WI38 (cell line): ENCODE results near the gene MAF.

Experiments used
- H3K4me3 ChIP-seq: 2 replicates; pipeline ENCODE4 v1.5.1; 2011; ENCODE audit warnings: low read depth, mild to moderate bottlenecking, control low read depth, low read length
- TF ChIP-seq, protein P1 (sequence below): IDR thresholded peaks from 2 replicates; pipeline ENCODE4 v1.5.1; 2012; ENCODE audit warnings: low read depth, mild to moderate bottlenecking, control low read depth, low read length

MAF gene

DNA sequence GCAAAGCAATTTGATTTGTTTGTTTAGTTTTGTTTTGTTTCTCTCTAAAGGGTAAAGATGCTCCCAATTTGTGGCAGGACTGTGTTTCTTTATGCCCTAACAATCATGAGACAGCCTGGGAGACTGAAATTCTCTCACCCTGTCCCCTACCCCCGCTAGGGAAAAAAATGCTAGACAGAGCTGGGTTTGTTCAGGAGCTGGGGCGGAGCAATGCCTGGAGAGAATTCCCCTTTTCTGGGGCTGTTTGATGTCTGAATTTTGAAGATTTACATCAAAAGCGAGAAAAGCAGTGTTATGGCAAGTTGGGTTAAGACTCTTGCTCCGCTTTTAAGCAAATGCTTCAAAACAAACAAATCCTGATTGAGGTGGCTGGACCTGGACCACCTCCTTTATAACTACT lies 8.4 kb downstream of the MAF start:
- no peak overlapping the region for H3K4me3 ChIP-seq
- TF ChIP-seq, protein P1, sequence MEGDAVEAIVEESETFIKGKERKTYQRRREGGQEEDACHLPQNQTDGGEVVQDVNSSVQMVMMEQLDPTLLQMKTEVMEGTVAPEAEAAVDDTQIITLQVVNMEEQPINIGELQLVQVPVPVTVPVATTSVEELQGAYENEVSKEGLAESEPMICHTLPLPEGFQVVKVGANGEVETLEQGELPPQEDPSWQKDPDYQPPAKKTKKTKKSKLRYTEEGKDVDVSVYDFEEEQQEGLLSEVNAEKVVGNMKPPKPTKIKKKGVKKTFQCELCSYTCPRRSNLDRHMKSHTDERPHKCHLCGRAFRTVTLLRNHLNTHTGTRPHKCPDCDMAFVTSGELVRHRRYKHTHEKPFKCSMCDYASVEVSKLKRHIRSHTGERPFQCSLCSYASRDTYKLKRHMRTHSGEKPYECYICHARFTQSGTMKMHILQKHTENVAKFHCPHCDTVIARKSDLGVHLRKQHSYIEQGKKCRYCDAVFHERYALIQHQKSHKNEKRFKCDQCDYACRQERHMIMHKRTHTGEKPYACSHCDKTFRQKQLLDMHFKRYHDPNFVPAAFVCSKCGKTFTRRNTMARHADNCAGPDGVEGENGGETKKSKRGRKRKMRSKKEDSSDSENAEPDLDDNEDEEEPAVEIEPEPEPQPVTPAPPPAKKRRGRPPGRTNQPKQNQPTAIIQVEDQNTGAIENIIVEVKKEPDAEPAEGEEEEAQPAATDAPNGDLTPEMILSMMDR: no peak

DNA sequence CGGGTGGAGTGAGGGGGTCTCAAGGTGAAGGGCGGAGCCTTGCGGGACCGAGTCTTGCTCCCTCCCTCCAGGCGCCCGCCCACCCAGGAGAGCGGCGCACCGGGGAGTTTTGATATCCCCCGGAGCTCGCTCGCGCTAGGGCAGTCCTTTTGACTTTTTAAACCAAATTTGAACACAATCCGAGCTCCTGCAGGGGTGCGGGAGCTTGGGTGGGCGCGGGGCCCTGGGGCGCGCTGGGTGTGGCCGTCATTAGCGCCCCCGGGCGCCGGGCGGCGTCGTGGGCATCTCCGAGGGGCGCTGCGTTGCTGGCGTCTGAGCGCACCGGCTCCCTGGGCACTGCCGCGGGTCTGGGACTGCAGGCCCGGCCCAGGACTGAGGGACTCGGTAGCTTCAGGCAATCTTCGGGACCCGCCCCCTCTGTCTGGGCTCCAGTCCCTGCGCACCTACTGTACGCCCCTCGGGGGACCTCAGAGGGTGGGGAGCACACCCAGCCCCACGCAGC lies 10.9 kb downstream of the MAF start:
- TF ChIP-seq, protein P1: no peak
- H3K4me3 ChIP-seq: no peak overlapping the region

DNA sequence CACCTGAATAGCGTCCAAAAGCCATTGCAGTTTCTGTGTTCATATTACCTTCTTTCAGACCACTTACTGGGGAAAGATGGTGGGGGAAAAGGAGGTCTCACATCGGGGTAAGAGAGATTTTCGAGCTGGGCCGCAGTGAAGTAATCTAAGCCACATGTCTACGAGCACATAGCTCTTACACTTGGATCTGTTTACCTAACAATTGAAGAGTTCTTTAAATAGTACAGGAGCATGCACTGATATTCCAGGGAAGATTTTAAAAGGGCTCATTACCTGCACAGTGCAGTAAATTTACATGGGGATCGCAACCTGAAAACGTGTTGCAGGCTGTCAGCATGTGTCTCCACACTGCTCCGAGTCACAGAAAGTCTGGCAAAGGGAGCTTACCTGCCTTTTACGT lies 12.6 kb downstream of the MAF start:
- H3K4me3 ChIP-seq: no peak overlapping the region
- TF ChIP-seq, protein P1: no peak

DNA sequence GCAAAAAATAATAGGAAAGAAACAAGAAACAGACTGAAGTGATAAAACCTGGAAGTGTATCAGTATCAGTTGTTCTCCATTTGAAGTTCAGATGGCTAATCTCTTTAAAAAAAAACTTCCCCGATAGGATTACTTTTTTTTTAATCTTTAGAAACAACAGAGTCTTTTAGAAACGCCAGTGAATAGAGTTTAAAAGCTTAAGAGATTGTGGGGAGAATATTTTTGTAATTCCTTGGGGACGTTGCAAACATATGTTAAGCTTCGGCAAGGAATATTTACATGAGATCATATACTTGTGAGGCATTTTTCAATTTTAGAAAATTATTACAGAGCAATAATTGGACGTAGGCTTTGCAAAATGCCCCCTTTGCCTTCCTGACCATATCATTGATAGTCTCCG lies 13.2 kb downstream of the MAF start:
- TF ChIP-seq, protein P1: no peak
- H3K4me3 ChIP-seq: no peak overlapping the region

DNA sequence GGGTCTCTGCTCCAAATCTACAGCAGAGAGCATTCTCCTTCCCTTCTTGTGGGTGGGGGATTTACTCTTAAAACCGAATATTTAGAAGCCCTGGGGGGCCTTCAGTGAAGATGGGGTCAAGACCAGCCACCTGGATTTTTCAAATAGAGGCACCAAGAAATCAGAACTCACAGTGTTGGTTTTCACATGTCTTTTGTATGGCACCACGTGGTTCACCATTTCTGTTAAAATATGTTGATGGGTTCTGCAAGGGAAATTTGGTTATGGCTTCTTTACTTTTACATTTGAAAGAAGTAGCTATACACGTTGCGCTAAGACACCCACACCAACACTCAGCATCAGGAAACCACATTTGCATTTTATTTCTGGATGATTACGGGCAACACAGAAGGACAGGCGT lies 17.7 kb downstream of the MAF start:
- TF ChIP-seq, protein P1: no peak
- H3K4me3 ChIP-seq: no peak overlapping the region

DNA sequence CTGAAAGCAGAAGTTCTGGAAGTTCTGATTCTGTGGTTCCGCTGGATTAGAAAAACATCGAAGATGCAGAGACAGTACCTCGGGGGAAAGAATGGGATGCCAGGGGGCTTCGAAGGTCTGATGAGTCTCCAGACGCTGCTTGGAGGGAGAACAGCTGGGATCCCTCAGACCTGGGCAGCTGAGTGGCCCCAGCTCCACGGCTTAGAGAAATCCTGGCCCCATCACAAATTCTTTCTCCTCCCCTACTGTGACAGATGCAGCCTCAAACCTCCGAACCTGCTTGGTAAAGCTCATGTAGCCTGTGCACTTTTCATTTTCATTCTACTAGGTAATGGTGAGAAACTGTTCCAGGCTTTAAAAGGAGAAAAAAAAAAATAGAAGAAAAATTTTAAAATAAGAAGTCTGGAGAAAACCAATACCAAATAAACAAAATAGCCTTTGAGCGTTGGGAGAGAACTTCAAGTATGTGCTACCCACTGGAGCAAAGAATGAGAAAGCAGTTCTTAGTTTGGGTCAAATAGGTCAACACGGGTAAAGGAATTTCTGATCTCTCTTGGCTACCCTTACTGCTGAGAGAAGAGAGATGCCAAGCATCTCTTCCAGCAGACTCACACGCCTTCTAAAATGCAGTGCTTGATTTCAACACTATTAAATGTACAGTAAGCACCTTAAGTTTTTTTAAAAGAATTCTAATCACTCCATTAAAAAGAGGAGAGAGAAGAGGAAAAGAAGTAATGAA lies 19.9 kb downstream of the MAF start:
- TF ChIP-seq, protein P1: no peak
- no peak overlapping the region for H3K4me3 ChIP-seq

DNA sequence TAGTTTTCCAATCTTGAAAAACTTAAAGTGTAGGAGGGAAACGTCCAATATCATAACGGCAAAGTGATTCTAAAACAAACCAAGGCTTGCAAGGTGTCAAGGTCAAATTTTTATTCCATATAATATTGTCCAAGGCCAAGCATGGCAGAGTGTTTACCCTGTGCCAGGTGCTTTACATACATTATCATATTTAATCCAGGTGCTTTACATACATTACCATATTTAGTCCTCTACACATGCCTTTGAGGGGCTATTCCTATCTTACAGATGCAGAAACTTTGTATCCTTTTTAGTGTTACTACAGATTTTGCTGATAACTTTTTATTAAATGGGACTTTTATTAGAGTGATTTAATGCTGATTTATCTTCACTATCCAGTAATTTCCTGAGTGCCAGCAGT lies 23.9 kb downstream of the MAF start:
- no peak overlapping the region for H3K4me3 ChIP-seq
- TF ChIP-seq, protein P1: no peak
